SJSA1 (cell line): ENCODE measurements around the gene LSM4. TPM values are rescaled to one million over a fixed set of nuclear protein-coding genes. Genes with fewer than 3 reads are reported as not detected.
"Not testable (repeated sequence)": the region's sequence is repeated elsewhere in the genome, so short reads cannot be mapped to it uniquely, and the experiment has no call there.

ENCODE experiments used
- DNase-seq, 2 experiments: peaks; one replicate each; pipeline ENCODE4 v3.0.0-alpha.2; 2015 to 2020; ENCODE audit warnings: low spot score in 2 of 2, low read depth in 1 of 2
- H3K27ac ChIP-seq: fragments of 250-450 bp; sonication (Bioruptor Pico); 2 replicates; pipeline ENCODE4 v1.5.1; 2020; ENCODE audit warnings: mild to moderate bottlenecking, moderate library complexity
- H3K27me3 ChIP-seq: fragments of 250-450 bp; sonication (Bioruptor Pico); replicated peaks from 2 replicates; pipeline ENCODE4 v1.5.1; 2020; ENCODE audit warnings: mild to moderate bottlenecking, moderate library complexity
- H3K36me3 ChIP-seq: fragments of 250-450 bp; sonication (Bioruptor Pico); 2 replicates; pipeline ENCODE4 v1.5.1; 2020; ENCODE audit warnings: mild to moderate bottlenecking
- H3K4me1 ChIP-seq: fragments of 250-450 bp; sonication (Bioruptor Pico); replicated peaks from 2 replicates; pipeline ENCODE4 v1.6.1; 2021; ENCODE audit warnings: mild to moderate bottlenecking
- H3K4me3 ChIP-seq: fragments of 250-450 bp; sonication (Bioruptor Pico); 2 replicates; pipeline ENCODE4 v1.5.1; 2020; ENCODE audit warnings: mild to moderate bottlenecking
- H3K9me3 ChIP-seq: fragments of 250-450 bp; sonication (Bioruptor Pico); replicated peaks from 2 replicates; pipeline ENCODE4 v1.5.1; 2020; ENCODE audit warnings: mild to moderate bottlenecking
- total RNA-seq: library from RNA; depleted of rRNA; stranded (reverse); fragments of >200 nt; shearing (Covaris generic); gene quantifications from 2 replicates; pipeline ENCODE4 v1.2.3, GENCODE V29; 2014

The LSM4 gene
- total RNA-seq, 1 experiment from 2014 or later: 395 TPM

DNA sequence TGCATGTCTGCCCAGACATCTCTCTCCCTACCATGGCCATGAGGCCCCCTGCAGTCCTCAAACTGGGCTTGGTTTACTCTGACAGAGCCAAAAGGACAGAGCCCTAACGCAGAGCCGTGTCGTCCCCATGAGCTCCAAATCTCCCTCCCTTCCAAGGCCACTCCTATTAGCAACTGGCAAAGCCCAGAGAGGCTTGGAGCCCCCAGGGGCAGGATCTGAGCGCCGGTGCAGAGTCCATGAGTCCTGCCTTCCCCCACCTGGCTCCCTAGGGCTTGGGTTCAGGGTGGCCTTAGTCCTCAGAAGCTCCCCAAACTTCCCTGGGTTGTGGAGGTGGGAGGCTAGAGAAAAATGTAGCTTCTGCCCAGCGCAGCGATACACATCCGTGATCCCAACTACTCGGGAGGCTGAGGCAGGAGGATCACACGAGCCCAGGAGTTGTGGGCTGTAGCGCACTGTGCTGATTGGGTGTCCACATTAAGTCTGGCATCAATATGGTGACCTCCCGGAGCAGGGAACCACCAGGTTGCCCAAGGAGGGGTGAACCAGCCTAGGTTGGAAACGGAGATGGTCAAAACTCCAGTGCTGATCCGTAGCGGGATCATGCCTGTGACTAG lies 10.1 kb upstream of the LSM4 start:
- H3K9me3 ChIP-seq: no peaks in the 10 kb centered on the region
- H3K4me1 ChIP-seq: peaks cover 6% of the 10 kb centered on the region; the same call in 1 of the 2 replicates
- no peaks in the 10 kb centered on the region for H3K27me3 ChIP-seq
- H3K36me3 ChIP-seq: no peaks in the 10 kb centered on the region
- no peak for DNase-seq
- no peak overlapping the region for H3K4me3 ChIP-seq
- H3K27ac ChIP-seq: no peak overlapping the region

GRCh38 chr19:18330868-18331267 lies 8.0 kb upstream of the LSM4 start:
- no peak overlapping the region for H3K4me3 ChIP-seq
- no peaks in the 10 kb centered on the region for H3K9me3 ChIP-seq
- DNase-seq: no peak
- peaks cover 6% of the 10 kb centered on the region; the same call in 1 of the 2 replicates for H3K4me1 ChIP-seq
- H3K36me3 ChIP-seq: no peaks in the 10 kb centered on the region
- H3K27ac ChIP-seq: no peak overlapping the region
- no peaks in the 10 kb centered on the region for H3K27me3 ChIP-seq

- peaks cover 6% of the 10 kb centered on the region; the same call in 1 of the 2 replicates for H3K4me1 ChIP-seq
- H3K27me3 ChIP-seq: no peaks in the 10 kb centered on the region
- no peak overlapping the region for H3K27ac ChIP-seq
- H3K4me3 ChIP-seq: no peak overlapping the region
- H3K9me3 ChIP-seq: no peaks in the 10 kb centered on the region
- no peaks in the 10 kb centered on the region for H3K36me3 ChIP-seq
- no peak for DNase-seq
Measured at GRCh38 chr19:18329035-18329376, 6.1 kb upstream of the LSM4 start.

DNA sequence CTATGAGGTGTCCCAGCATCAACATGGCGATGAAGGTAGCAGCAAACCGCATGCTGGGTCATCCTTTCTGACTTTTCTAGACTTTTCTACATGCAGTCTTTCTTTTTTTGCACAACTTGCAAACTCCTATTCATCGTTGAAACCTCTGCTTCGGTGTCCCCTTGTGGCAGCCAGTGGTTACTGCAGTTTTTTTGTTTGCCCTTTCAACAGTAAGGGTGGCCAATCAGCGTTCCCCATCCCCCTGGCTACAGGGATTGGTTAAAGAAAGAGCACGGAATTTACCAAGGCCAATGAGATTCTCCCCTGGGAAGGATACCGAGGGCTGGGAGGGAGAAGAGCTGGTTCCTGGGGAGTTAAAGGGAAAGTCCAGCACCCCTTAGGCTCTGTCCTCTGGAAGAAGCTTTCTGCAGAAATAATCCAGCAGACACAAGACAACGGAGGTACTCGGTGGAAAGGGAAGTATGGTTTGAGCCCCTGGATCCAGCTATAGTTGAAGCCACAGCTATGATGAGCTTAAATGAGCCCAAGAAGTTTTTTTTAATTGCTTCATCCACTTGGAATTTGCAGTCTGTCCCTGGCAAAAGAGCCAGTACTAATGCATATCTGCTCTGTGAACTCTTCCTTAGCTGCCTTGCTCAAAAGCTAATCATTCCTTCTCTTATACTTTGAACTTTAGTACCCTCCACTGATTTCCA lies 5.6 kb upstream of the LSM4 start:
- no peak overlapping the region for H3K4me3 ChIP-seq
- H3K36me3 ChIP-seq: no peaks in the 10 kb centered on the region
- peak; percentile 93 to 94 for DNase-seq
- H3K4me1 ChIP-seq: peaks cover 8% of the 10 kb centered on the region
- H3K27me3 ChIP-seq: no peaks in the 10 kb centered on the region
- H3K27ac ChIP-seq: no peak overlapping the region
- no peaks in the 10 kb centered on the region for H3K9me3 ChIP-seq

DNA sequence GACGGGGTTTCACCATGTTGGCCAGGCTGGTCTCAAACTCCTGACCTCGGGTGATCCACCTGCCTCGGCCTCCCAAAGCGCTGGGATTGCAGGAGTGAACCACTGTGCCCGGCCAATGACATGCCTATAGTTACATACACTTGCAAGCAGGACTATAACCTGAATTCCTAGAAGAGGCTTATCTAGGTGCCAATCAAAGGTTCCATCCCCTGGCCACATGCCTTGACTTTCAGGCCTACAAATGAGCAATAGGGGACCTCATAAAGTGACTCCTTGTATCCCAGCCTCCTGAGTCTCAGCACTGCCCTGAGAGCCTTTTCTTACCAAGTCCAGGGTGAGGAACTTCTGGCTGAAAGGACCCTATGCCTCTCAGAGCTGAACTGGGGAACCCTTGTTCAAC lies 3.9 kb upstream of the LSM4 start:
- DNase-seq: no peak
- Histone ChIP-seq H3K4me3 (no peak overlapping the region), H3K27ac (no peak overlapping the region), H3K36me3 (no peaks in the 10 kb centered on the region), H3K9me3 (no peaks in the 10 kb centered on the region), H3K4me1 (peaks cover 15% of the 10 kb centered on the region), H3K27me3 (no peaks in the 10 kb centered on the region)

DNA sequence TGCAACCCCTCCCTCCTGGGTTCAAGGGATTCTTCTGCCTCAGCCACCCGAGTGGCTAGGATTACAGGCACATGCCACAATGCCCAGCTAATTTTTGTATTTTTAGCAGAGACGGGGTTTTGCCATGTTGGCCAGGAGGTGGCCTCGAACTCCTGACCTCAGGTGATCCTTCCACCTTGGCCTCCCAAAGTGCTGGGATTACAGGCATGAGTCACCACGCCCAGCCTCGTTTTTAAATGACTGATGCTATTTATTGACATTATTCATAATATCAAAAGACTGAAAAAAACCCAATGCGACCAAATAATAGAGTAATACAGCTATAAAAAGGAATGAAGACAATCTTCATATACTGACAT lies 1.5 kb upstream of the LSM4 start:
- peaks cover 17% of the 10 kb centered on the region for H3K4me1 ChIP-seq
- not testable (repeated sequence) for H3K4me3 ChIP-seq, H3K27ac ChIP-seq, H3K9me3 ChIP-seq, DNase-seq, H3K27me3 ChIP-seq
- H3K36me3 ChIP-seq: peaks cover 18% of the 10 kb centered on the region

GRCh38 chr19:18322318-18322758 lies 538 bp downstream of the LSM4 start:
- H3K36me3 ChIP-seq: peaks cover 24% of the 10 kb centered on the region
- H3K4me3 ChIP-seq: peak overlapping the region; percentile 72
- no peaks in the 10 kb centered on the region for H3K9me3 ChIP-seq
- H3K27me3 ChIP-seq: no peaks in the 10 kb centered on the region
- peak overlapping the region; percentile 78 for H3K27ac ChIP-seq
- peaks cover 12% of the 10 kb centered on the region for H3K4me1 ChIP-seq
- DNase-seq: peak; percentile 62 to 80

GRCh38 chr19:18321734-18322102 lies 1.2 kb downstream of the LSM4 start:
- H3K27ac ChIP-seq: peak overlapping the region; percentile 78; the same call in 1 of the 2 replicates
- no peaks in the 10 kb centered on the region for H3K27me3 ChIP-seq
- peaks cover 24% of the 10 kb centered on the region for H3K36me3 ChIP-seq
- DNase-seq: no peak
- H3K4me3 ChIP-seq: peak overlapping the region; percentile 72
- no peaks in the 10 kb centered on the region for H3K9me3 ChIP-seq
- H3K4me1 ChIP-seq: peaks cover 12% of the 10 kb centered on the region

GRCh38 chr19:18320865-18321733 lies 1.8 kb downstream of the LSM4 start:
- no peak overlapping the region for H3K4me3 ChIP-seq
- peaks cover 12% of the 10 kb centered on the region for H3K4me1 ChIP-seq
- no peak overlapping the region for H3K27ac ChIP-seq

DNA sequence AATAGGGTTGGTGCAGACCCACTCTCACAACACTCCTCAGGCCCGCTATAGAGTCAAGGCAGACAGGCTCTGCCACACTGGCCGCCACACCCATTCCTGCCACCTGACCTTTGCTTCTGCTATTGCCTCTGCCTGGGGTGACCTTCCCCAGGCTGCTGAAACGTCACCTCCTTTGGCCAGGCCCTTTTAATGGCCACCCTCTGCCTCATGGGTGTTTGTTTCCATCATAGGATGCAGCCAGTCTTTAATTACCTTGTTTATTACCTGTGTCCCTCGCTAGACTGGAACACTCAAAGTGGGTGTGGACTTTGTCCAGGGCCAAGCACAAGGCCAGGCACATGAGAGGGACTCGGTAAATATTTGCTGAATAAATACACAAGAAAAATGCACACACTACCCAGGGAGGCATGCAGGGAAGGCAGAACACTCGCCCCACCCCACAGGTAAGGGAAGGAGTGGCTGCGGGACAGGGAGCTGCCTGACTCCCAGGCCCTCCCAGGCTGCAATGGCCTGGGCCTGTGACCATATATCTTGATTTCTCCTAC lies 3.2 kb downstream of the LSM4 start:
- no peak overlapping the region for H3K27ac ChIP-seq
- peaks cover 12% of the 10 kb centered on the region for H3K4me1 ChIP-seq
- H3K4me3 ChIP-seq: no peak overlapping the region
- no peak for DNase-seq
- peaks cover 37% of the 10 kb centered on the region for H3K36me3 ChIP-seq
- H3K9me3 ChIP-seq: no peaks in the 10 kb centered on the region
- H3K27me3 ChIP-seq: no peaks in the 10 kb centered on the region

More at GRCh38 chr19:18320865-18321733, 1.8 kb downstream of the LSM4 start:
- no peak for DNase-seq
- peaks cover 27% of the 10 kb centered on the region for H3K36me3 ChIP-seq
- no peaks in the 10 kb centered on the region for H3K9me3 ChIP-seq
- H3K27me3 ChIP-seq: no peaks in the 10 kb centered on the region

DNA sequence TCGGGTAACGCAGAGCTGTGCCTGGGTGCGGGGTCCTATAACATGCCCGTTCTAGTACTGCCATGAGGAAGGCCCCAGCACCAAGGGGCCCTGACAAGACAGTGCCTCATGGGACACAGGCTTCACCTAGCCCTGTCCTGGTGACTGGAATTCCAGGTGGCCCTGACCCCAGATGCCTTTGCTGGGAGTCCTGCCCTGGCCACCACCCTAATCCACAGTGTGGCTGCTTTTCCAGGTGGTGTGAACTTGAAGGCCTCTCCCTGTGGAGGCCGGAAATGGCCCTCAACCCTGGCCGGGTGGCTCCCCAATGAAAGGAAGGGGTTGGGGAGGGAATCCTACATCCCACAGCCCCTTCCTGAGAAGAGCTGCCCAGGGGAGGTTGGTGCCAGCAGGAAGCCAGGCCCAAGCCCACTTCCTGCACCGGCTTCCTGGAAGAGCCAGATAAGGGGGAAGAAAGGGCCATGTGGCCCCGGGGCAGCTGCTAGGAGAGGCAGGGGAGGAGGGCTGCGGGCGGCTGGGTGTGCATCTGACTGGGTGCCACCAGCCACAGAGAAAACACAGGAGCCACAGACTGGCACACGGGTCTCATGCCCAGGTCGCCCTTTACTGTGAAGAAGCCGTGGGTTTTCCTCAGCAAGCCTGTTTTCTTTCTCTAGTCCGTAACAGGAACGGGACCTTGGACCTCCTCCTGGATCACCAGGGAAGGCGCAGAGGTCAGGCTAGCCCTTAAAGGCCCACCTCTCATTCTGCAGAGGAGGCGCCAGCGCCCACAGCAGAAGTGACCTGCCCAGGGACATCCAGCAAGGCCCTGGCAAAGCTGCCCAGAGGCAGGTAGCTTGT lies 4.7 kb downstream of the LSM4 start:
- Histone ChIP-seq H3K27ac (no peak overlapping the region), H3K36me3 (peaks cover 49% of the 10 kb centered on the region), H3K27me3 (no peaks in the 10 kb centered on the region), H3K9me3 (no peaks in the 10 kb centered on the region), H3K4me3 (no peak overlapping the region), H3K4me1 (peaks cover 6% of the 10 kb centered on the region)
- no peak for DNase-seq

GRCh38 chr19:18313398-18313797 lies 9.5 kb downstream of the LSM4 start:
- no peak for DNase-seq
- H3K27me3 ChIP-seq: no peaks in the 10 kb centered on the region
- H3K36me3 ChIP-seq: peaks cover 76% of the 10 kb centered on the region
- no peaks in the 10 kb centered on the region for H3K9me3 ChIP-seq
- H3K4me3 ChIP-seq: no peak overlapping the region
- H3K4me1 ChIP-seq: no peaks in the 10 kb centered on the region
- no peak overlapping the region for H3K27ac ChIP-seq

DNA sequence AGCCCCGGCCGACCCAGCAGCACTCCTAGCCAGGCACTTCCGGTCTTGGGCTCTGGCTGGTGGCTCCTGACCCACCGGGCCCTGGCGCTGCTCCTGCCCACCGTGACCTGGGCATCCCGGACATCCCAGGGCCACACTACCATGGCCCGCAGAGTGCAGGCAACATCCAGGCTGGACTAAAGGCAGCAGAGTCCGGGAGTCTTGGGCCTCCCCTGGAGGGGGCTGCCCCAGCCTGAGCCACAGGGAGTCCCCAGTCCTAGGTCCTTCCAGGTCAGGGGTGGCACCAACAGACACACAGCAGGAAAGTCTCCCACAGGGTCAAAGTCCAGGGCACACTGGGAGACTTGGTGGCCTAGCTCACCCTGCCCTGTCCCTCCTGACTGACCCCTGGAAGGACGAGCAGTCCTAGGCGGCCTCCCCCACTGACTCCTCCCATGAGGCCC lies 10.8 kb downstream of the LSM4 start:
- Histone ChIP-seq H3K27me3 (no peaks in the 10 kb centered on the region), H3K36me3 (peaks cover 83% of the 10 kb centered on the region), H3K4me1 (no peaks in the 10 kb centered on the region), H3K27ac (no peak overlapping the region), H3K4me3 (no peak overlapping the region), H3K9me3 (no peaks in the 10 kb centered on the region)
- DNase-seq: no peak
